KMS-11 (cell line): Measurements from ENCODE around the gene CRPPA.
"Not testable (repeated sequence)": the region's sequence is repeated elsewhere in the genome, so short reads cannot be mapped to it uniquely, and the experiment has no call there.

ENCODE experiments used
- H2AFZ ChIP-seq: fragments of 200-600 bp; sonication (generic); 2 replicates; pipeline ENCODE4 v1.6.1; 2016; ENCODE audit warnings: antibody characterized with exemption, mixed run types, low read depth
- H3K27ac ChIP-seq: fragments of 200-600 bp; sonication (generic); 2 replicates; pipeline ENCODE4 v1.6.1; 2016; ENCODE audit warnings: mild to moderate bottlenecking, mixed run types
- H3K27me3 ChIP-seq: fragments of 200-600 bp; sonication (generic); 2 replicates; pipeline ENCODE4 v1.6.1; 2017; ENCODE audit warnings: mild to moderate bottlenecking, low read depth, mixed run types, moderate library complexity; ENCODE audit not compliant: insufficient read depth
- H3K36me3 ChIP-seq: fragments of 200-600 bp; sonication (generic); 2 replicates; pipeline ENCODE4 v1.6.1; 2017; ENCODE audit warnings: mild to moderate bottlenecking, mixed run types; ENCODE audit not compliant: insufficient read depth
- H3K4me1 ChIP-seq: fragments of 200-600 bp; sonication (generic); 2 replicates; pipeline ENCODE4 v1.6.1; 2016; ENCODE audit warnings: mild to moderate bottlenecking, low read depth, mixed run types; ENCODE audit not compliant: poor library complexity, severe bottlenecking
- H3K4me2 ChIP-seq: fragments of 200-600 bp; sonication (generic); 2 replicates; pipeline ENCODE4 v1.7.0; 2016; ENCODE audit warnings: mild to moderate bottlenecking, mixed run types
- H3K4me3 ChIP-seq: fragments of 200-600 bp; sonication (generic); IDR thresholded peaks from 2 replicates; pipeline ENCODE4 v1.6.1; 2017; ENCODE audit warnings: low read depth, low read length, mixed read lengths; ENCODE audit not compliant: insufficient read depth
- H3K79me2 ChIP-seq: fragments of 200-600 bp; sonication (generic); 2 replicates; pipeline ENCODE4 v1.6.1; 2016; ENCODE audit warnings: low read depth, mixed run types; ENCODE audit not compliant: insufficient read depth
- H3K9ac ChIP-seq: fragments of 200-600 bp; sonication (generic); 2 replicates; pipeline ENCODE4 v1.6.1; 2016; ENCODE audit warnings: mild to moderate bottlenecking, mixed run types
- H4K20me1 ChIP-seq: fragments of 200-600 bp; sonication (generic); 2 replicates; pipeline ENCODE4 v1.6.1; 2016; ENCODE audit warnings: mild to moderate bottlenecking, mixed run types; ENCODE audit not compliant: insufficient read depth
- CTCF ChIP-seq: fragments of 200-600 bp; sonication (generic); conservative IDR thresholded peaks from 2 replicates; pipeline ENCODE4 v1.6.1; 2017; ENCODE audit warnings: low read depth, mild to moderate bottlenecking, antibody characterized with exemption, low read length, moderate library complexity, mixed read lengths

Gene CRPPA

GRCh38 chr7:16447876-16448275 is 26.5 kb upstream of the CRPPA start:
- H3K27ac ChIP-seq = no peak overlapping the region
- no peak overlapping the region for H3K4me2 ChIP-seq
- no peak for TF ChIP-seq CTCF
- no peak overlapping the region for H3K9ac ChIP-seq
- H2AFZ ChIP-seq = no peak overlapping the region
- no peak overlapping the region for H3K4me3 ChIP-seq
- H3K4me1 ChIP-seq = no peaks in the 10 kb centered on the region
- H3K36me3 ChIP-seq = no peaks in the 10 kb centered on the region
- no peaks in the 10 kb centered on the region for H4K20me1 ChIP-seq
- no peaks in the 10 kb centered on the region for H3K27me3 ChIP-seq
- no peaks in the 10 kb centered on the region for H3K79me2 ChIP-seq

- H4K20me1 ChIP-seq = no peaks in the 10 kb centered on the region
- no peaks in the 10 kb centered on the region for H3K27me3 ChIP-seq
- no peak overlapping the region for H3K27ac ChIP-seq
- H3K4me3 ChIP-seq = no peak overlapping the region
- no peaks in the 10 kb centered on the region for H3K36me3 ChIP-seq
- no peak overlapping the region for H3K4me2 ChIP-seq
- TF ChIP-seq CTCF = no peak
- H3K9ac ChIP-seq = no peak overlapping the region
- H3K79me2 ChIP-seq = no peaks in the 10 kb centered on the region
- H3K4me1 ChIP-seq = no peaks in the 10 kb centered on the region
- no peak overlapping the region for H2AFZ ChIP-seq
These were observed 25.2 kb upstream of the CRPPA start for GRCh38 chr7:16446508-16446907.

- H3K4me3 ChIP-seq, H3K4me1 ChIP-seq, H3K4me2 ChIP-seq, H3K79me2 ChIP-seq, H3K27ac ChIP-seq, H3K27me3 ChIP-seq, H2AFZ ChIP-seq, H3K9ac ChIP-seq, H4K20me1 ChIP-seq, H3K36me3 ChIP-seq: not testable (repeated sequence)
These were observed 22.5 kb upstream of the CRPPA start for GRCh38 chr7:16443871-16444270.

- Histone ChIP-seq H3K4me1 (no peaks in the 10 kb centered on the region), H3K79me2 (no peaks in the 10 kb centered on the region), H4K20me1 (no peaks in the 10 kb centered on the region), H3K4me3 (no peak overlapping the region), H3K36me3 (no peaks in the 10 kb centered on the region), H3K27ac (no peak overlapping the region), H3K27me3 (no peaks in the 10 kb centered on the region), H3K4me2 (no peak overlapping the region), H2AFZ (no peak overlapping the region), H3K9ac (no peak overlapping the region)
- TF ChIP-seq CTCF = no peak
These were observed 17.6 kb upstream of the CRPPA start for GRCh38 chr7:16438988-16439387.

- Histone ChIP-seq H3K4me1 (no peaks in the 10 kb centered on the region), H2AFZ (no peak overlapping the region), H3K27ac (no peak overlapping the region), H3K36me3 (no peaks in the 10 kb centered on the region), H3K9ac (no peak overlapping the region), H3K4me3 (no peak overlapping the region), H3K79me2 (no peaks in the 10 kb centered on the region), H3K27me3 (no peaks in the 10 kb centered on the region), H3K4me2 (no peak overlapping the region), H4K20me1 (no peaks in the 10 kb centered on the region)
- TF ChIP-seq CTCF = no peak
These were observed 15.0 kb upstream of the CRPPA start for GRCh38 chr7:16436306-16436705.
